Colon (tissue), 2 donors: ENCODE measurements around the gene SLC38A4.

Experiments
- FAIRE-seq: peaks from 2 replicates; lab custom pipeline; 2012; peaks lifted over from hg19 to GRCh38; lab: Jason Lieb, UNC
- donor health status: control.
- donor health status: control.

SLC38A4 gene

DNA sequence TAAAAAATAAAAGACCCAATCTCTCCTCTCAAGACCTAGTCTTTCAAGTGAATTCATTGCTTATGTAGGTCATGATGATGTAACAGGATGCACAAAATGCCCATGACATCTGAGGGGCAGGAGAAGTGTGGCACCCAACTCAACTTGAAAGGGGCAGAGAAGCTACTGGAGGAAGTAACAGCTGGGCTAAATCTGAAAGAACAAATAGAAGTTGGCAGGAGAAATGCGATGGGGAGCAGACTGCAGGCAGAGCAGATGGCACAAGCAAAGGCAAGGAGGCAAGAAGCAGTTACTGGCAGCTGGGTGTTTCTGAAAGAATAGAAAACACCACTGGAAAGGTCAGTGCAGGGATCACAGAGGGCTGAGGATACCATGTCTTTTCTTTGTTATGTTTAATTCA lies 14.6 kb downstream of the SLC38A4 start:
- FAIRE-seq: no peak

DNA sequence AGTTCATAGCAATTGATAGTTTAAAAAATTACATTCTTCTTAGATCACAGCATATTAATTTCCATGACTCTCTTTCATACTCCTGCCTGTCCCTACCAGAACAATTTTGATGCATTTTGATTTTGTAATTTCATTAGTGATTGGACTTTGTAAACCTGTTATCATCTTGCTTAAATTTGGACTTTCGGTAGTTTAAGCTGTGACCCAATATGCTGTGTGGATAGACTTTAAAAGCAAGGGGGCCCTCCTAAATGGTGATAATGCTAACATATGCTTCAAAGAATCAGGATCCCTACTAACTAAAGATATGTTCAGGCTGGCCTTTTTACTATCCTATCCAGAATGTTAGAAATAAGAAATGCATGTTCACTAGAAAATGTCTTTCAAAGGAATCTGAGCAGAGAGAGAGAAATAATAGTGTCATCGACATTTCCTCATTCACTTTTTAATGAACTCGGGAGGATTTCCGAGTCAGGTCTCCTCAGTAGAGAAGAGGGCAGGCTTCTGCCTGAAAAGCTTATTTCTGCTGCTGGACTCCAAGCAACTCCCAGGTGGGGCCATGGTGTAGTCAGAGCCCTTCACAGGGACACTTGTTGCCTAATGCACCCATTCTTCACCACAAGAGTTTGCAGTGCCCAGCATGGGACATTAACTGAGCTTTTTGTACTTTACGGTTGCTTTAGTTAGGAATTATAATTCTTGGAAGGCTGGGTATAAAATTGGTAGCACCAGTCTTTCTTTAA lies 16.7 kb downstream of the SLC38A4 start:
- FAIRE-seq: no peak

DNA sequence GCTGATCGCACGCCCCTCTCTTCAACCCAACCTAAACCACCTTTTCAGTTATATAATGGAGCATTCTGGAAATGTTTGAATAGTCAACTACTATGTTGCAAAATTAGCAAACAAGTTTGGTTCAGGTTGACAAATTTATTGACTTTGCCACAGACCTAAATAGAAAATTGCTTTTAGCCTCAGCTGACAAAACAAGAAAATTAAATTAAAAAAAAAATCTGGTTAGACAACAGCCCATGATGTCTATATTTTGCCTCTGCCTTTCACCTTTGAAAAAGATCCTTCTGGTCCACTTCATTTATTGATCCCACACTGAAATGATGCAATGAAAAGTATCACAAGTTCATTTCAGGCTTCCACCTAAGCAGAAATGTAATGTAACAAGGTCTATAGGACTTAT lies 17.5 kb downstream of the SLC38A4 start:
- no peak for FAIRE-seq

DNA sequence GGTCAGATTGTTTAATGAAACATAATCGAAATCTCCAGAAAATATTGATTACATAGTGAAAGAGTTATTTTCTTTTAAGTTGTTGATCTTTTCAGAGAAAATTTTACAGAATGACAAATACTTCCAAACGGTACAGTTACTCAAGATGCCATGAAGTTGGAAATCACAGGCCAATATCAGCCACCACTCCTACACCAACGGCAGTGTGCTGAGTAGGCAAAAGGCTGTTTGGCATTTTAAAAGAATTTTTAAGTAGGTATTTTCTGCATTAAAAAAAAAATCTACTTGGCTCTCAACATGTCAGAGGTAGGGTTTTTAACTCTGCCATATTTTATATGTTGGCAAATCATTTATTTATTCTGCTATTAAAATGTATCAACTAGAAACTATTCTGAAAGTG lies 21.7 kb downstream of the SLC38A4 start:
- FAIRE-seq: no peak

DNA sequence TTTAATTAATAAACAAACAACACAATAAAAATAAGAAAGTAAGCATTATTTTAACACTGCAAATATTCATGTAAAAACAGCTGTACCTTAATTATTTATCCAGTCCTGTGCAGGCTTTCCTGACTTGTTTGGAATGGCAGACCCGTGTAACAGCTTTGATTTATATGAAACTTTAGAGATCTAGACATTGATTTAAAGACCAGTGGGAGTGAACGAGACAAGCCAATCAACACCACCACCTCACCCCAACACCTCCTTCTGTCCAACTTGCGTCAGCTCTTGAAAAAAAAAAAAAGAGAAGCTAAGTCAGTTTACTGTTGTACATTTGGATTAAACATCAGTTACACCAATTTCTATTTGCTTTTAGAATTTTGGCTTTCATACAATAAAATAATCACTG lies 22.3 kb downstream of the SLC38A4 start:
- no peak for FAIRE-seq

DNA sequence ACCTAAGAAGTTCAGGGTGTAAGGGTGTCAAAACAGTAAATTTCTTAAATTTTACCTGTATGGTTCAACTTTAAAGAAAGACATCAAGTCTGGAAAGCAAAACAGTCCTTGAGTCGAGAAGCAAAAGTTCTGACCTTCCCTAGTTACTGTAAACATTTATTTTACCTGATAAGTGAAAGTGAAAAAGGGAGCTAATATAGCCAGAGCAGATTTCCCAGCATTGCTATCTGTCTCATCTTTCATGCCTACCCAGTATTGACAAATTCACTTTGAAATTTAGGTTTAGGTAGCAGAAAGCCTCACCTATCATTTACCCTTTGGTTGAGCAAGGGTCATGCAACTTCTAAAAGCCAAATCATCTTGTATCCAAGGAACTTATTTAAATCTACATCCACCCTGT lies 24.5 kb downstream of the SLC38A4 start:
- FAIRE-seq: no peak

DNA sequence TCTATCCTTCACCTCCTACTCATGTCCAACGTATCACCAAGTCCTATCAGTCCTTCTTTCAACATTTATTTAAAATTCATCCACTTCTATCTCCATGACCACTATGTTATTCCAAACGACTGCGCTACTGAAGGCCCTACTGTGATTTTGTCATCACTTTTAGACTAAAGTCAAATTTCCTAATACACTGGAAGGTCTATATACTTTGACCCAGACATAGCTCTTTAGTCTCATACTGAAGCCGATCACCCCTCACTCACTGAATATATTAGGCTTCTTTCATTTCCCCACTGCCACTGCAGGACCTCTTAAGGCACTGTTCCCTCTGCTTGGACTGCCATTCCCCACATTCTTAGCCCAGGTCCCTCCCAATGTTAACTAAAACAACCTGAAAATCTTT lies 25.6 kb downstream of the SLC38A4 start:
- no peak for FAIRE-seq

DNA sequence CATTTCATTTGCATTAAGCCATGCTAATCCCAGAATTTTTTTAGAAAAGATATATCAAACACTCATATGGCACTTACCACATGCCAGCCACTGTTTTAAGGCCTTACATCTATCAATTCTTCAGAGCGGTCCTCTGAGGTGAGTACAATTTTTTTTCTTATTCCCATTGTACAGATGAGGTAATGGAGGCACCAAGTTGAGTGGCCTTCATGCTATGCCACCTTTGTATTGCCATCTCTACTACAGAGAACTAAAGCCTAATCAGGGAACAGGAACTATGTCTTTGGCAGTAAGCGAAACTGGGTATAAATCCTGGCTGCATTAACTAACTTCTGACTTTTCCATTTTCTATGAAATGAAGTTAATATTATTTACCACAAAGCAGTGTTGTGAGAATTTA lies 27.1 kb downstream of the SLC38A4 start:
- FAIRE-seq: no peak

DNA sequence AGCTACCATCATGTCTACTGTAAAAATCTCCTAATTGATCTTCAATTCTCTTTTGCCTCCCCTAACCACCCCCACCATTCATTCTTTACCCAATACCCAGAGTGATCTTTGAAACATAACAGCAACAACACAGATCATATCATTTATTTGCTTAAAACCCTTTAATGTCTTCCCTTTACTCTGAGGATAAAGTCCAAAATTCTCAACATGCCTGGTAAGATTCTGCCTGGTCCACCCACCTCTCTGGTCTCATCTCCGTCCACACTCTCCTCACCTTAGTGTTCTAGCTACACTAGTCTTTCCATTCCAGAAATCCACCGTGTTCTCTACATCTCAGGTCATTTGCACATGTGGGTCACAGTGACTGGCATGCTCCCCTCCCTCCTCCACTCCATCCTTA lies 27.7 kb downstream of the SLC38A4 start:
- no peak for FAIRE-seq

DNA sequence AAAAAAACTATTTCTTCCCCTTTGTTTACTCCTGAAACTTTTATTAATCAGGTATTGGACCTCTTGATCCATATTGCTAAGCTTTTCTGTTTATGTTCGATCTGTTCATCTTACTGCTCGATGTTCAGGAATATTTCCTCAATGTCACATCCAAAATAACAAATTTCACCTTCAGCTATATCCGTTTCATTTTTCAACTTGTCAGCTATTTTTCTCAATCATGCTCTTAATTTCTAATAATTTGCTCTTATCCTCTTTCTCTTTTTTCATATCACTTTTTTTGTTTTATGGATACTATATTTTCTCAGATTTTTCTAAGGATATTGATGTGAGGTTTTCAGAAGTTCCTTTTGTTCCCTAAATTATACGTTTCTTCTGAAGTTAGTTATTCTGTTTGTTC lies 29.8 kb downstream of the SLC38A4 start:
- FAIRE-seq: no peak

DNA sequence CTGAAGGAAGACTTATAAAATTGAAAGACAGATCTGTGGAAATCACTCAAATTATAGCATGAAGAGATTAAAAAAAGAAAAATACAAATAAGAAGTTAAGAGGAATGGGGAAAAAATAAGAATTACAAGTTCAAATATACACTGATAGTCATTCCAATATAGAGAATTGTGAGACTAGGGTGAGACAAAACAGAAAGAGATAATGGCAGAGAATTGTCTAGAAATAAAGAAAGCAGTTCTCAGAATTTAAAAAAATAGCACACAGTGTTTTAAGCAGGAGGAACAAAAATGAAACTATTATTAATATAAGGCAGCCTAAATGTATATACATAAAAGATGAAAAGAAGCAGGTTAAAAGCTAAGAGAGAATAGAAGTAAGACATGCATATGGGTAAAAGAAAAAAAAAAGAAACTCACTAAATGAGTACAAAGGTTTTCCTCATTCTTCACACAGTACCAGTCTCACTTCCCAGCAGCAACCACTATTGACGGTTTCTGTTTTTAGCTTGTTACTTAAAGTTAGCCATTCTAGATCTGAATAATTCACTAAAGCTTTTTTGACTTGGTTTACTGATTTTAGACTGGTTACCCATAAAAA lies 31.1 kb downstream of the SLC38A4 start:
- no peak for FAIRE-seq

DNA sequence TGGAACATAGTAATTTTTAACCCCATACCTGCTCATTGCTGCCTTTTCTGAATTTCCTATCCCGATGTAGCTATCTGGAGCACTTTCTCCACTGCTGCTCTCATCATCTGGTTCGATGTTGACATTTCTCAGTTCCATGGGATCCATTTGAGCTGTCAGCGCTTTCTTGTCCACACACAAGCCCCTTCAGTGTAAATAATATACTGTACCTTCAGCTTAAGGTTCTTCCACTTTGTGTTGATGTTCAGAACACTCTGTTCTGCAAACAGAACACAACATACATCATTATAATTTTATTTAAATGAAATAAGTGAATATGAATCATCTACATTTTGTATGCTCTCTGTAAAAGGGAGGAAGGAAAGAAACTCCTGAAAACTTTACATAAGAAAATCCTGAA lies 32.9 kb downstream of the SLC38A4 start:
- FAIRE-seq: no peak

DNA sequence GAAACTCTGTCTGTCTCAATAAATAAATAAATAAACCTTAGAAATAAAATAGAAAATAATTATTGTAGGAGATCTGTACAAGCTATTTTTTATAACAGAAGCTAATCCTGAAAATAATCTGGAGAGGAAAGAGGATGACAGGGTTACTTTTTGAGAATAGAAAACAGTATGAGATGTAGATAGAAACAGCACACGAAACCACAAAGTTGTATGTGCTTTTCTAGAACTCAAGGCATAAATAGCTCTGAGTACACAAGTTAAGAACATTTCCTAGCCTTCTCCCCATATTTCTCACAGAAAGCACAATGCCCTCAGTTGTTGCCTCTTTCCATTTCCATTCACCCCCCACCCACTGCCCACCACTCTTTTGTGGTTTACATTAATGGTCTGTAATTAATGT lies 35.7 kb downstream of the SLC38A4 start:
- FAIRE-seq: no peak

DNA sequence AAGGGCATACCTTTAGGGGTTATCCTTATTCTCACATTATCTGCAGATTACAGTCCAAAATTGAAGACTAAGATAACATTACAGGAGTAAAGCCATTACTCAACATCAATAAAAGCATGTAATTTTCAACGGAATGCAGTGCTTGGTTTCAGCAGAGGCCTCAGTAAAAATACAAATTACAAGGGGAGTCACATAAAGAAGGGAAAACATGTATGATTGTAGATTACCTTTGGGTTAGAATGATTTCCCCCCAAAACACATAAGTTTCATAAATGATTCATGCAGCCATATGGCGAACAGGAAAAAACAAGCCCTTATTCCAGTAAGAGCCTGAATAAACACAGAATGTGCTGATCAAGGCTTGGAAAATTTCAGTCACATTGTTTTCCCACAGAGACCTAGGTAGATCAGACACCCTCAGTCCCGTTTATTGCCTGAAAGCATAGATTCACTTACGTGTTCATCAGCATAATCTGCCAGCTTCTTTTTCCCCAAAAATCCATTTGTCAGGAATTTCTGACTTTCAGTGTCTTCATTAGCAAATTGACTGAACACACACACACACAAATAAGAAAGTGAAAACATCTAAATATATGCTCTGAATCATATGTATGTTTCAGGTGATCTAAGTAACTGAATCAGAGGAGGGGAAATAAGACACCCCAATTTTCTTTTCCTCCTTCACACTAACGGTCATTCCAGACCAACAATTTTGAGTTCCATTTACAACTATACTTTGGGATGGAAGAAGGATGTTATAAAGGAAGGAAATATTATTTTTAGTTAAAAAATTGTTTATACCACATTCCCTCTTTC lies 37.5 kb downstream of the SLC38A4 start:
- no peak for FAIRE-seq

DNA sequence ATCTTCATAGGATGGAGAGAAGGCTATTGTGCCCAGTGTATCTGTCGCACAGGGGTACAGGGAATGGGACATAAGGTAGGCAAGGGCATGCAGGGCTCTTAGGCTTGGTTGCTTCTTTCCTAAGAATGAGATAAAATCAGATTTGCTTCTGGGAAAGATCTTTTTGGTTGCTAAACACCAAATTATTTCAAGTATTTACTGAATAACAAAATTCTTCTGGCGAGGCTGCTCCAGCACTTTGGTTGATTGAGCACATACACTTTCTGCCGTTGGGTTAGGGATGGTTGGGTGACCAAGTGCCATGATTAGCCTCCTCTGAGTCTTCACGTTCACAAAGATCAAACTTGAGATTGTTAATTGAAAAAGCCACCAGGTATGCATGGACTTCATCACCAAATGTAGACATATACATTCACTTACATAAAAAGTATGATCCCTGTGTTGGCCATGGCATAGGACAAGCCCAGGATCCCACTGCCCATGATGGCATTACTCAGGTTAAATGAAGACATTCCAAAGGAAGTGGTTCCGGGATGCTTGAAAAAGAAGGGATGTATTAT lies 38.2 kb downstream of the SLC38A4 start:
- no peak for FAIRE-seq

DNA sequence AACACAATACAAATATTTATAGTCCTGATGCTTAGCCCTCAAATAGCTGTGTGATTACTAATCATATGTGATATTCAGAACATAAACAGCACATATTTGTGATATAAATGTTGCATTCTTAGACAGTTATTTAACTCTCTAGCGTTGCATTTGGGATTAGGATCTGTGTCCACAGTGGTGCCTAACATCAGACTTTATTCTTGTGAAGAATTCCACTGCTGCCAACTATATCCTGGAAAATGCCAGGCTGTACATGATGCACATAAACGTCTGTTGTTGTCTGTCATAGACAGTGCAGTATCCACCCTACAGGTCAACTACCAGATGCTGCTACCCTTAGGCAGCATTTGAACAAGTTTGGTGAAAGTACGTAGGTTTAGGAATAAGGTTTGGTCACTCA lies 39.0 kb downstream of the SLC38A4 start:
- no peak for FAIRE-seq

DNA sequence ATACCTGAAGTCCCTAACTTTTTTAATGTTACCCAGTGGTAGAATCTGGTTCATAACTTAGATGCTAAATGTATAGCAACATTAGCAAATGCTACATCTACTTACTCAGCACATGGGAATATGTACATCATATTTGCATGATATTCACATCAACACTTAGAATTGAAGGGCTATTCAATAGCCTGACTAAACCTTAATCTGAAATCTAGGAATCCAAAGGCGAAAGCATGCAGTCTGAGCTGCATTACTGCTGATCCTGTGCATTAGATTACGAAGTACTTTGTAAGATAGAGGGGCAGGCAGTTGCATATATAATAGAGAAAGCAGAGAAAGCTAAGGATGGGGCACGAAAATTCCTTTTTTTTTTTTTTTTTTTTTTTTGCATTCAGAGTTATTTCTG lies 40.4 kb downstream of the SLC38A4 start:
- no peak for FAIRE-seq

DNA sequence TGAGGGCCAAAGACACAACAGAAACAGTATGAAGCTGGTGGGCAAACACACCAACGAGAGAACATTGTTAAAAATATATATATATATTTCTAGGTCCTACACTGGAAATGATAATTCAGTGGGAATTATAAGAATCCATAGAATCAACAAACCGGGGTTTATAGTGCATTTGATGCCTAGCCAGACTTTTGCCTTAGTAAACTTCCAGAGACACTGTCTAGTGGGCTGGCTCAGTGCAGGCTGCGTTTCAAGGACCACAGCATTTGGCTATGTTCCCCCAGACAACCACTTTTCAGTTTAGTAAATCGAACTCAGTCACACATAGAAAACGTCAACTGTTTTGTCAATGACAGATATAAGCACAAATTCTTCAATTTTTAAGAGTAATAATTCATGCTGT lies 41.9 kb downstream of the SLC38A4 start:
- FAIRE-seq: no peak

DNA sequence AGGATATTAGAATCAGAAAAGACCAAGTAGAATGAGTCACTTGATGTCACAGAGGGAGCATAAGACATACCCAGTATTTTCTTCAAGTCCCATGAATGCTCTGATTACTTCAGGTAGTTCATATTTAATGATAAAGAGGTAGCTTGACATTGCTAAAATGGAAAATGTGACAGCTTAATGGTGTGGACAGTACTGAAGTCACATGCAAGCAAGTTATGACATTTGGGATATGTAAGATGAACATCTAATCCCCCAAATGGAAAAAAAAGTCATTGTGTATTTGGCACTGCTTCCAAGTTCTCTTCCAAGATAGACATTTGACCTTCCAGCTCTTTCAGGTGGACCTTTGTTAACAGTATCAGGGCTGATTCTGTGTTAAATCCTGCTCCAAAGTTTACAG lies 45.9 kb downstream of the SLC38A4 start:
- FAIRE-seq: no peak

DNA sequence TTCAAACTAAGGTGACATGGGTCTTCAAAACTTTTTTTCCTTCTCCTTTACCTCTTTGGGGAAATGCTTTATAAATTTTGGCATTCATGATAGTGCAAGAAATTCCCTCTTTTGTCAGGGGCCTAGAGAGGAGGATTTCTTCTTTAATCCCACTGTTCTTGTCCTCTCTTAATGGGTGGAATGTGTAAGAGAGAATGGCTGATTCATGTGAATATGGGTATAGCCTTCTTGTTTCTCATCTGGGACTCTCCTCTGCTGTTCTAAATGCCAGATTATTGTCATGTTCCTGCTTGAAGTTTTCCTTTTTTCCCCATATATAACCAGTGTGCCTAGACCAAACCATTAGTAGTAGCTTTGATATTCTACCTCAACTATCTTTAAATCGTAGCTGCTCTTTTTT lies 46.7 kb downstream of the SLC38A4 start:
- no peak for FAIRE-seq

DNA sequence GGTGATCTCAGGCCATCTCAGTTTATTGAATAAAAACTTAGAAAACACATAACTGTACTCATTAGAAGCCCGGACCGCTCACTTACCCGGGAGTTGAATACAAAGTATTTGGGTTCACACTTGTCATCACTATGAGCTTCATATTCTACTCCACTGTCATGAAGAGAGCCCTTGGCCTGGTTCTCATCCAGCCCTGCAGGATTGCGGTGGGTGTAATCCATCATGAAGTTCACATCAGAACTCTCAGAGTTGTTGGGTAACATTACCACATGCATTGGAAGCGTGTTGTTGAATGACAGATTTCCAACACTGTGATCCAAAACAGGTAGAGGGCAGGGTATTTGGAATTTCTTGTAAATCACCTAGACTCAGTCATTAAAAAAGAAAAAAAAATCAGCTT lies 47.4 kb downstream of the SLC38A4 start:
- FAIRE-seq: no peak

DNA sequence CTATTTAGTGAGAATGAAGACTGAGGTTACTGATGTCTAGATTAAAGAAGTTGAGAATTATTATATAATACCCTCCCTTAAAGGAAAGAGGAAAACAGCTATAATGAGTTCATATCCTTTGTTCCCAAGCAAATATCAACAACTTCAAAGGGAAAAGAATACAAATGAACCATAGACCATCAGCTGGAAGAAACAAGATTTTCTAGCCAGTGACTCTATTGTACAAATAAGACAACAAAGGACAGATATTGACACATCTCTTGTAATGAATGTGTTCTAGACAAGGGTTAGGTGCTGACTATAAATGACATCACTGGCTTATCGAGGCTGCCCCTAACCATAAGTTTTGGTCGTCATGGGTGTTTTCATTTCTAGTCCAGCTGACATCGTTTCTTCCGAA lies 48.2 kb downstream of the SLC38A4 start:
- FAIRE-seq: no peak

DNA sequence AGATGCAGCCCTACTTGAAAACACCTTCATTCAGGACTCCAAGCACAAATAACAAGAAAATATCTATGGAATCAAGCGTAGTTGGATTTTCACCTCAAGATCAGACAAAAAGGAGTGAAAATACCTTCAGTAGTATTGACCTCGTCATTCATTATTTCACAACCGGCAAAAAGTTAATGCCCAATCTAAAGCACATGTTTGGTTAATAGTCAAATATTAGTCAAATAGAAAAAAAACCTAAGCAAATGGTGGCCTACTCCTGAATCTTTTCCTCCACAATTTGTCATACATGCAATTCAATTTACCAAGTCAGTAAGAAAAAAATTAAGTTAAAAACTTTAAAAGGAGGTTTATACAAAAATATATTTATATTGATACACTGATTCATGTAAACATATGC lies 50.0 kb downstream of the SLC38A4 start:
- FAIRE-seq: no peak
